Measurements from ENCODE around the gene RFFL.

Gene RFFL

GRCh38 chr17:35050170-35050569 lies 13.3 kb downstream of the RFFL start:
- Histone ChIP-seq H3K4me2 (ENCODE audit: insufficient read depth, low read length, poor library complexity, severe bottlenecking) (no peak overlapping the region), H3K79me1 (ENCODE audit: low read depth, low read length) (no peaks in the 10 kb centered on the region), H4K91ac (ENCODE audit: low read depth, low read length, poor library complexity) (no peak overlapping the region), H2BK120ac (ENCODE audit: low read depth, low read length) (no peak overlapping the region), H2BK12ac (ENCODE audit: low read length) (no peak overlapping the region), H2AFZ (ENCODE audit: low read length) (no peak overlapping the region), H3K9ac (ENCODE audit: low read depth, low read length, poor library complexity) (no peak overlapping the region), H3K27ac (replicated peaks; ENCODE audit: low read length) (no peak overlapping the region), H3K4ac (ENCODE audit: low read length) (no peak overlapping the region), H2BK5ac (ENCODE audit: low read length) (no peak overlapping the region), H3K18ac (ENCODE audit: low read length) (no peak overlapping the region), H3K4me3 (ENCODE audit: low read length in 2 of 2) (no peak overlapping the region), H2BK15ac (ENCODE audit: low read length) (no peak overlapping the region), H3K36me3 (replicated peaks in 1 of 2; ENCODE audit: control insufficient read depth in 2 of 2, insufficient read depth in 2 of 2, low read length in 2 of 2) (no peaks in the 10 kb centered on the region), H3K14ac (ENCODE audit: low read length) (no peak overlapping the region), H3K4me1 (ENCODE audit: control insufficient read depth in 2 of 2, insufficient read depth in 1 of 2, low read depth in 1 of 2, low read length in 2 of 2) (peaks cover 3 to 4% of the 10 kb centered on the region in 2 donors), H2AK5ac (ENCODE audit: low read depth, low read length) (no peak overlapping the region), H3K27me3 (ENCODE audit: control insufficient read depth in 3 of 3, insufficient read depth in 3 of 3, low read depth in 1 of 3, low read length in 3 of 3) (no peaks in the 10 kb centered on the region), H4K8ac (ENCODE audit: low read depth, low read length) (no peak overlapping the region), H3K23ac (ENCODE audit: low read depth, low read length, poor library complexity) (no peak overlapping the region), H3K9me3 (replicated peaks in 1 of 2; ENCODE audit: control insufficient read depth in 2 of 2, insufficient read depth in 1 of 2, low read depth in 1 of 2, low read length in 2 of 2) (no peaks in the 10 kb centered on the region)
- no CpG with 5 or more reads among the region's 2 CpGs for WGBS, 2 donors (ENCODE audit: extremely low coverage in 2 of 2, insufficient read length in 2 of 2, insufficient replicate concordance in 1 of 2)
- no peak for DNase-seq (ENCODE audit: low spot score)

GRCh38 chr17:35048685-35049379 lies 14.7 kb downstream of the RFFL start:
- Histone ChIP-seq H3K9me3 (replicated peaks in 1 of 2; ENCODE audit: control insufficient read depth in 2 of 2, insufficient read depth in 1 of 2, low read depth in 1 of 2, low read length in 2 of 2) (no peaks in the 10 kb centered on the region), H3K4ac (ENCODE audit: low read length) (no peak overlapping the region), H2AK5ac (ENCODE audit: low read depth, low read length) (no peak overlapping the region), H4K91ac (ENCODE audit: low read depth, low read length, poor library complexity) (no peak overlapping the region), H3K79me1 (ENCODE audit: low read depth, low read length) (no peaks in the 10 kb centered on the region), H3K23ac (ENCODE audit: low read depth, low read length, poor library complexity) (no peak overlapping the region), H3K9ac (ENCODE audit: low read depth, low read length, poor library complexity) (no peak overlapping the region), H2BK5ac (ENCODE audit: low read length) (no peak overlapping the region), H3K14ac (ENCODE audit: low read length) (no peak overlapping the region), H3K4me1 (ENCODE audit: control insufficient read depth in 2 of 2, insufficient read depth in 1 of 2, low read depth in 1 of 2, low read length in 2 of 2) (peaks cover 3 to 4% of the 10 kb centered on the region in 2 donors), H2AFZ (ENCODE audit: low read length) (no peak overlapping the region), H3K27ac (replicated peaks; ENCODE audit: low read length) (no peak overlapping the region), H2BK120ac (ENCODE audit: low read depth, low read length) (no peak overlapping the region), H3K4me3 (ENCODE audit: low read length in 2 of 2) (no peak overlapping the region), H3K4me2 (ENCODE audit: insufficient read depth, low read length, poor library complexity, severe bottlenecking) (no peak overlapping the region), H3K27me3 (ENCODE audit: control insufficient read depth in 3 of 3, insufficient read depth in 3 of 3, low read depth in 1 of 3, low read length in 3 of 3) (no peaks in the 10 kb centered on the region), H2BK15ac (ENCODE audit: low read length) (no peak overlapping the region), H3K18ac (ENCODE audit: low read length) (no peak overlapping the region), H4K8ac (ENCODE audit: low read depth, low read length) (no peak overlapping the region), H2BK12ac (ENCODE audit: low read length) (no peak overlapping the region), H3K36me3 (replicated peaks in 1 of 2; ENCODE audit: control insufficient read depth in 2 of 2, insufficient read depth in 2 of 2, low read length in 2 of 2) (no peaks in the 10 kb centered on the region)
- WGBS, 2 donors (ENCODE audit: extremely low coverage in 2 of 2, insufficient read length in 2 of 2, insufficient replicate concordance in 1 of 2): no CpG with 5 or more reads among the region's 3 CpGs
- no peak for DNase-seq (ENCODE audit: low spot score)

DNA sequence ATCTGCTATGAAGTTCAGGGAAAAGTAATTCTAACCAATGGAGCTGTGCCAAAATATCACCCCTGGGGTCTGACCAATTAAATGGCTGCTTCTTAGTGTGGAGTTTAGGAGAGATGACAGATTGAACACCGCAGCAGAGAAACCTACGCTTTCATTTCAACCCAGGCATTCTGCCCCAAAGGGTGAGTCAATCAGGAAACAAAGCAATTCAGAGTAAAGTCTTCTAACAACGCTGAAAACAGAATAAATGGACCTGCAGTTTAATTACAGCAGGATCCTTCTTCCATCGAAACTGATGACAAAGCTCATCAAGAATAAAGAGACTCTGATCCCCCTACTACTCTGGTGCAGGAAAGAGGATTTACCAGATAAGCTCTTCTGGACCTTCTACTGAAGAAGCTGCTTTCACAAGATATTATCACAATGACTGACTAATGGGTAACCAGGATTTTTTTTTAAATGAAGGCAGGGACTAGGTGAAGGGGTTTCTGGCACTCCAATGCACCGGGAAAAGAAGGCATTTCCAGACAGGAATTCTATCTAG lies 16.7 kb downstream of the RFFL start:
- no peak overlapping the region for H2BK5ac ChIP-seq (ENCODE audit: low read length)
- H3K4me2 ChIP-seq (ENCODE audit: insufficient read depth, low read length, poor library complexity, severe bottlenecking): no peak overlapping the region
- no peak overlapping the region for H2BK15ac ChIP-seq (ENCODE audit: low read length)
- H2AK5ac ChIP-seq (ENCODE audit: low read depth, low read length): no peak overlapping the region
- no peak overlapping the region for H4K91ac ChIP-seq (ENCODE audit: low read depth, low read length, poor library complexity)
- peak overlapping the region; percentile 27 for H3K27ac ChIP-seq (replicated peaks; ENCODE audit: low read length)
- no peaks in the 10 kb centered on the region for H3K9me3 ChIP-seq (replicated peaks in 1 of 2; ENCODE audit: control insufficient read depth in 2 of 2, insufficient read depth in 1 of 2, low read depth in 1 of 2, low read length in 2 of 2)
- H3K27me3 ChIP-seq (ENCODE audit: control insufficient read depth in 3 of 3, insufficient read depth in 3 of 3, low read depth in 1 of 3, low read length in 3 of 3): no peaks in the 10 kb centered on the region
- no peaks in the 10 kb centered on the region for H3K36me3 ChIP-seq (replicated peaks in 1 of 2; ENCODE audit: control insufficient read depth in 2 of 2, insufficient read depth in 2 of 2, low read length in 2 of 2)
- no peaks in the 10 kb centered on the region for H3K79me1 ChIP-seq (ENCODE audit: low read depth, low read length)
- no peak overlapping the region for H3K23ac ChIP-seq (ENCODE audit: low read depth, low read length, poor library complexity)
- no peak overlapping the region for H2BK12ac ChIP-seq (ENCODE audit: low read length)
- no CpG with 5 or more reads among the region's 5 CpGs for WGBS, 2 donors (ENCODE audit: extremely low coverage in 2 of 2, insufficient read length in 2 of 2, insufficient replicate concordance in 1 of 2)
- H3K18ac ChIP-seq (ENCODE audit: low read length): no peak overlapping the region
- H2AFZ ChIP-seq (ENCODE audit: low read length): no peak overlapping the region
- H2BK120ac ChIP-seq (ENCODE audit: low read depth, low read length): no peak overlapping the region
- H3K4ac ChIP-seq (ENCODE audit: low read length): no peak overlapping the region
- no peak for DNase-seq (ENCODE audit: low spot score)
- H3K4me1 ChIP-seq (ENCODE audit: control insufficient read depth in 2 of 2, insufficient read depth in 1 of 2, low read depth in 1 of 2, low read length in 2 of 2): peaks cover 0 to 4% of the 10 kb centered on the region in 2 donors
- no peak overlapping the region for H4K8ac ChIP-seq (ENCODE audit: low read depth, low read length)
- no peak overlapping the region for H3K4me3 ChIP-seq (ENCODE audit: low read length in 2 of 2)
- H3K9ac ChIP-seq (ENCODE audit: low read depth, low read length, poor library complexity): no peak overlapping the region
- H3K14ac ChIP-seq (ENCODE audit: low read length): no peak overlapping the region

- no peak overlapping the region for H3K27ac ChIP-seq (replicated peaks; ENCODE audit: low read length)
- no peak overlapping the region for H2BK12ac ChIP-seq (ENCODE audit: low read length)
- no peak overlapping the region for H3K18ac ChIP-seq (ENCODE audit: low read length)
- no peak overlapping the region for H3K23ac ChIP-seq (ENCODE audit: low read depth, low read length, poor library complexity)
- peaks cover 0 to 4% of the 10 kb centered on the region in 2 donors for H3K4me1 ChIP-seq (ENCODE audit: control insufficient read depth in 2 of 2, insufficient read depth in 1 of 2, low read depth in 1 of 2, low read length in 2 of 2)
- H2AFZ ChIP-seq (ENCODE audit: low read length): no peak overlapping the region
- DNase-seq (ENCODE audit: low spot score): no peak
- no peak overlapping the region for H4K8ac ChIP-seq (ENCODE audit: low read depth, low read length)
- H2BK5ac ChIP-seq (ENCODE audit: low read length): no peak overlapping the region
- no peak overlapping the region for H3K4ac ChIP-seq (ENCODE audit: low read length)
- H2AK5ac ChIP-seq (ENCODE audit: low read depth, low read length): no peak overlapping the region
- no peak overlapping the region for H3K4me3 ChIP-seq (ENCODE audit: low read length in 2 of 2)
- no peak overlapping the region for H3K14ac ChIP-seq (ENCODE audit: low read length)
- no peak overlapping the region for H2BK120ac ChIP-seq (ENCODE audit: low read depth, low read length)
- H2BK15ac ChIP-seq (ENCODE audit: low read length): no peak overlapping the region
- H3K9me3 ChIP-seq (replicated peaks in 1 of 2; ENCODE audit: control insufficient read depth in 2 of 2, insufficient read depth in 1 of 2, low read depth in 1 of 2, low read length in 2 of 2): no peaks in the 10 kb centered on the region
- H3K27me3 ChIP-seq (ENCODE audit: control insufficient read depth in 3 of 3, insufficient read depth in 3 of 3, low read depth in 1 of 3, low read length in 3 of 3): no peaks in the 10 kb centered on the region
- no peak overlapping the region for H3K4me2 ChIP-seq (ENCODE audit: insufficient read depth, low read length, poor library complexity, severe bottlenecking)
- WGBS, 2 donors (ENCODE audit: extremely low coverage in 2 of 2, insufficient read length in 2 of 2, insufficient replicate concordance in 1 of 2): no CpG with 5 or more reads among the region's 4 CpGs
- H3K9ac ChIP-seq (ENCODE audit: low read depth, low read length, poor library complexity): no peak overlapping the region
- H3K79me1 ChIP-seq (ENCODE audit: low read depth, low read length): no peaks in the 10 kb centered on the region
- no peak overlapping the region for H4K91ac ChIP-seq (ENCODE audit: low read depth, low read length, poor library complexity)
- H3K36me3 ChIP-seq (replicated peaks in 1 of 2; ENCODE audit: control insufficient read depth in 2 of 2, insufficient read depth in 2 of 2, low read length in 2 of 2): no peaks in the 10 kb centered on the region
Measured at GRCh38 chr17:35046245-35046644, 17.3 kb downstream of the RFFL start.

Data from neuronal stem cell (in vitro differentiated cells).